ENCODE measurements around the gene ERN1. TPM values are rescaled to one million over a fixed set of nuclear protein-coding genes. Genes with fewer than 3 reads are reported as not detected.

ERN1 gene
- total and polyA plus RNA-seq, 2 donors (not counting 3 experiments of a cell fraction or from before 2014, with no cell fraction given), result 9.1 to 21.5 TPM

DNA sequence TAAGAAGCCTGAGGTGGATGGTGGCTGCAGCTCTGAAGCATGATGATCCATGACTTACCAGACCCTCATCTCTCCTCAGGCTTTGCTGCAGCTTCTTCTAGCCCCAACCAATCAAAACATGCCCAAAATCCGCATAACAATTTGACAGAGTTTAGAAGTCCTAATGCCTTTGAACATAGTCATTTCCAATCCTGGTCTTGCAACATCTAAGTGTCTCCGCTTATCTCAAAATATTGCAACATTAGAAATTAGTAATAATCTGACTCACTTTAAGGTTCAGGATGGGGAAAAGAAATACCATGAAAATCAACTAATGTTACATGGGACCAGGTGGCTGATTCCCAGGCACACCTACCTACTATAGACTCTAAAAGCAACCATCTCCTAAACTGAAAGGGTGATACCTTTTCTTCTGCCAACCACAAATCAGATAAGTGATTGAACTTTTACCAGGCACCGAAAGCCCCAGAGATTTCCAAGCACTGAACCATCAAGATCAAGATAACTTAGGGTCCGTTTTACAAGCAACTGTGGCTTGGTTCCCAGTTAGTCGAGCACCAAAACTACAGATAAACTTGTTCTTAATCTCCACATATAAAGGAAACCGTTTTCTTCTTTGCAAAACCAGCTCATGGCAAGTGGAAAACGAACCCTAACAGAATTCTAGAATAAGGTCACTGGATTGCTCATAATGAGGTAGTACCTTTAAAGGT lies 14.0 kb downstream of the ERN1 start:
- TF ChIP-seq FOS (IDR thresholded peaks at IDR 0.05; ENCODE audit: borderline replicate concordance, insufficient read depth, low read length) (no peak), GATA2 (IDR thresholded peaks at IDR 0.05; ENCODE audit: insufficient read depth, insufficient read length, low read depth, low read length) (no peak), POLR2AphosphoS5 (IDR thresholded peaks at IDR 0.05; ENCODE audit: insufficient read depth, low read depth, low read length) (no peak)
- no peak overlapping the region for H3K27ac ChIP-seq (ENCODE audit: insufficient read depth, low read depth, low read length)
- H3K4me3 ChIP-seq (replicated peaks in 1 of 3; ENCODE audit: insufficient read depth in 1 of 3, low read depth in 1 of 3, low read length in 3 of 3), result no peak overlapping the region
- no peak overlapping the region for H2AFZ ChIP-seq (ENCODE audit: low read depth, low read length)
- no peaks in the 10 kb centered on the region for H4K20me1 ChIP-seq (replicated peaks; ENCODE audit: control insufficient read depth, extremely low read depth, insufficient read depth, low read length)
- BruUV-seq (replicated peaks), result no TSS peak
- no peak overlapping the region for H3K4me2 ChIP-seq (ENCODE audit: insufficient read depth, low read length)
- H3K4me1 ChIP-seq (ENCODE audit: control insufficient read depth, extremely low read depth, insufficient read depth, low read length), result no peaks in the 10 kb centered on the region
- no peaks in the 10 kb centered on the region for H3K9me1 ChIP-seq (replicated peaks; ENCODE audit: control insufficient read depth, extremely low read depth, insufficient read depth, low read length)
- H3K79me2 ChIP-seq (ENCODE audit: control insufficient read depth, insufficient read depth, low read length), result no peaks in the 10 kb centered on the region
- intact Hi-C loops (cut with micrococcal nuclease), result no loop called here
- no peak for DNase-seq (ENCODE audit: low read depth, low spot score)
- no peak for FAIRE-seq
- dilution Hi-C loops (cut with MboI; ENCODE audit: extremely low pct_ligation_motif_present, low sequenced_read_pairs), result no loop called here
- H3K9me3 ChIP-seq (replicated peaks; ENCODE audit: control insufficient read depth, insufficient read depth, low read length), result no peaks in the 10 kb centered on the region
- no peaks in the 10 kb centered on the region for H3K36me3 ChIP-seq (ENCODE audit: control insufficient read depth in 2 of 2, extremely low read depth in 1 of 2, insufficient read depth in 2 of 2, low read length in 2 of 2)
- no peak overlapping the region for H3K9ac ChIP-seq (replicated peaks; ENCODE audit: extremely low read depth, insufficient read depth, low read length)
- CTCF ChIA-PET, result interaction anchor here (1.1 to 3.5 kb wide), 5 partner anchors 9 to 87 kb away, joined by 4 to 18 read pairs (median 11); no protein-coding TSS in a partner anchor
- POLR2A ChIA-PET, result no interaction called here
- no peaks in the 10 kb centered on the region for H3K27me3 ChIP-seq (ENCODE audit: control insufficient read depth in 2 of 2, insufficient read depth in 2 of 2, low read length in 2 of 2)

DNA sequence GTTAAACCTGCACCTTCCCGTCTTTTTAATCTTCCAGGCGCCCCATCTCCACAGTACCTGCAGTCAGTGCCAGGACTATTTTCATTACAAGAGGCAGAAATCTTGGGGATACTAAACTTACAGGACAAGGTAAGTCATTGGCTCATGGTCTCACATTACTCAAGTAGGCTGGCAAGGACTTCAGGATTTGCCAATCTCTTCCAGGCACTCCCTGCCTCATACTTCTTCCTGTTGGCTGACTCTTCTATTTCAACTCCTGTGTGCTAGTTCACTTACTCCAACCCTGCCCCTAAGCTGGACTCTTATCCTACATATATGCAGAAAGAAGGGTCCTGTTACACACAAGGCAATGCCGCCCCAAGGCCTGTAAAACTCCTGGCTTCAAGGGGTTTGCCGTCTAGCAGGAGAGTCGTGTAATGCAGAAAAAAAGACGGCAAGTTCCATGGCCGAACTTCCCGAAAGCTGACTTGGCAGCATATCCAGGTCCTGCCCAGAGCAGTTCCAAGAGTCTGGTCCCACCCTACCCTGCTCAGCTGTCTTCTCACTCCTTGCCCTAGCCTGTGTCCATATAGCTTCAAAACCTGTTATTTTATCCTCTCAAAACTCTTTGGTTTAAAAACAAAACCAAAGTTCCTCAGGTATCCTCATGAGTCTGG lies 14.8 kb downstream of the ERN1 start:
- DNase-seq (ENCODE audit: low read depth, low spot score), result no peak
- Histone ChIP-seq H3K36me3 (ENCODE audit: control insufficient read depth in 2 of 2, extremely low read depth in 1 of 2, insufficient read depth in 2 of 2, low read length in 2 of 2) (no peaks in the 10 kb centered on the region), H3K9me1 (replicated peaks; ENCODE audit: control insufficient read depth, extremely low read depth, insufficient read depth, low read length) (no peaks in the 10 kb centered on the region), H2AFZ (ENCODE audit: low read depth, low read length) (no peak overlapping the region), H3K4me1 (ENCODE audit: control insufficient read depth, extremely low read depth, insufficient read depth, low read length) (peaks cover 7% of the 10 kb centered on the region), H3K9me3 (replicated peaks; ENCODE audit: control insufficient read depth, insufficient read depth, low read length) (no peaks in the 10 kb centered on the region), H3K27ac (ENCODE audit: insufficient read depth, low read depth, low read length) (no peak overlapping the region), H3K79me2 (ENCODE audit: control insufficient read depth, insufficient read depth, low read length) (no peaks in the 10 kb centered on the region), H3K4me3 (replicated peaks in 1 of 3; ENCODE audit: insufficient read depth in 1 of 3, low read depth in 1 of 3, low read length in 3 of 3) (no peak overlapping the region), H4K20me1 (replicated peaks; ENCODE audit: control insufficient read depth, extremely low read depth, insufficient read depth, low read length) (no peaks in the 10 kb centered on the region), H3K4me2 (ENCODE audit: insufficient read depth, low read length) (no peak overlapping the region), H3K9ac (replicated peaks; ENCODE audit: extremely low read depth, insufficient read depth, low read length) (no peak overlapping the region), H3K27me3 (ENCODE audit: control insufficient read depth in 2 of 2, insufficient read depth in 2 of 2, low read length in 2 of 2) (no peaks in the 10 kb centered on the region)
- ChIA-PET CTCF (interaction anchor here (0.8 to 3.5 kb wide), 8 partner anchors 9 to 90 kb away, joined by 3 to 18 read pairs (median 6); no protein-coding TSS in a partner anchor), POLR2A (interaction anchor here (1.6 kb wide), 1 partner anchor 14 kb away, joined by 5 read pairs; no protein-coding TSS in a partner anchor)
- TF ChIP-seq EZH2 (IDR thresholded peaks at IDR 0.05; ENCODE audit: borderline replicate concordance, low read depth, low read length, severe bottlenecking), result no peak
- TF ChIP-seq POLR2A (IDR thresholded peaks at IDR 0.05; ENCODE audit: low read depth, low read length), result no peak
- no peak for TF ChIP-seq MYC (IDR thresholded peaks at IDR 0.05; ENCODE audit: low read depth, low read length)
- TF ChIP-seq, protein P1, sequence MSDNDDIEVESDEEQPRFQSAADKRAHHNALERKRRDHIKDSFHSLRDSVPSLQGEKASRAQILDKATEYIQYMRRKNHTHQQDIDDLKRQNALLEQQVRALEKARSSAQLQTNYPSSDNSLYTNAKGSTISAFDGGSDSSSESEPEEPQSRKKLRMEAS (IDR thresholded peaks at IDR 0.05; ENCODE audit: insufficient read depth, insufficient read length), result no peak
- intact Hi-C loops (cut with micrococcal nuclease), result no loop called here
- BruUV-seq (replicated peaks), result no TSS peak
- dilution Hi-C loops (cut with MboI; ENCODE audit: extremely low pct_ligation_motif_present, low sequenced_read_pairs), result no loop called here
- no peak for FAIRE-seq
